ENCODE results near the gene SNCA. TPM values are rescaled to one million over a fixed set of nuclear protein-coding genes. Genes with fewer than 3 reads are reported as not detected.

The SNCA gene
- total RNA-seq, 1 experiment from 2014 or later, result 3.1 TPM

DNA sequence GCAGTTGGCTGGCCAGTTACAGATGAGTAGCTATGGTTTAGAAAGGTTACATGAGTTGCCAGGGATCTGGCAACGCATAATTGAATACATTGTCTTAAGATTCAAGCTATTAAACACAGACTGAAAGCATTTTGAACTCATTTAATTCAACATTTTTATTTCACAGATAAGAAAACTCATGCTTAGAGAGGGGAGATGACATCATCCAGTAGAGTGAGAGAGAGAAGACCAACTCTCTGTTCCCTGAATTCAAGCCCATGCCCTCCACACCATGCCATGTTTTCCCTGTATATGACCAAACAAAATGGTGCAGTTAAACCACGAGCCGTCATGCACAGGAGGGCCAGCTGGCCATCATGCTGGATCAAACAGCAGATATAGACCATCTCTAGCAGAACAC lies 22.6 kb downstream of the SNCA start:
- H3K36me3 ChIP-seq (ENCODE audit: insufficient read depth, low read length, poor library complexity, severe bottlenecking), result no peaks in the 10 kb centered on the region
- no peaks in the 10 kb centered on the region for H3K9me3 ChIP-seq (ENCODE audit: low read depth, low read length, poor library complexity, severe bottlenecking)
- no peaks in the 10 kb centered on the region for H3K4me1 ChIP-seq (ENCODE audit: insufficient read depth, low read length, poor library complexity, severe bottlenecking)
- no peak overlapping the region for H3K27ac ChIP-seq (ENCODE audit: low read depth, low read length, poor library complexity, severe bottlenecking)
- DNase-seq (ENCODE audit: low spot score), result no peak
- no TSS peak for BruUV-seq (replicated peaks)
- TF ChIP-seq EZH2 (IDR thresholded peaks at IDR 0.05; ENCODE audit: borderline replicate concordance, low read depth, low read length, poor library complexity, severe bottlenecking), result no peak
- TF ChIP-seq, protein P1, sequence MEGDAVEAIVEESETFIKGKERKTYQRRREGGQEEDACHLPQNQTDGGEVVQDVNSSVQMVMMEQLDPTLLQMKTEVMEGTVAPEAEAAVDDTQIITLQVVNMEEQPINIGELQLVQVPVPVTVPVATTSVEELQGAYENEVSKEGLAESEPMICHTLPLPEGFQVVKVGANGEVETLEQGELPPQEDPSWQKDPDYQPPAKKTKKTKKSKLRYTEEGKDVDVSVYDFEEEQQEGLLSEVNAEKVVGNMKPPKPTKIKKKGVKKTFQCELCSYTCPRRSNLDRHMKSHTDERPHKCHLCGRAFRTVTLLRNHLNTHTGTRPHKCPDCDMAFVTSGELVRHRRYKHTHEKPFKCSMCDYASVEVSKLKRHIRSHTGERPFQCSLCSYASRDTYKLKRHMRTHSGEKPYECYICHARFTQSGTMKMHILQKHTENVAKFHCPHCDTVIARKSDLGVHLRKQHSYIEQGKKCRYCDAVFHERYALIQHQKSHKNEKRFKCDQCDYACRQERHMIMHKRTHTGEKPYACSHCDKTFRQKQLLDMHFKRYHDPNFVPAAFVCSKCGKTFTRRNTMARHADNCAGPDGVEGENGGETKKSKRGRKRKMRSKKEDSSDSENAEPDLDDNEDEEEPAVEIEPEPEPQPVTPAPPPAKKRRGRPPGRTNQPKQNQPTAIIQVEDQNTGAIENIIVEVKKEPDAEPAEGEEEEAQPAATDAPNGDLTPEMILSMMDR (conservative IDR thresholded peaks at IDR 0.05; ENCODE audit: low read depth, low read length), result no peak
- H3K4me3 ChIP-seq (ENCODE audit: low read depth, low read length, poor library complexity, severe bottlenecking), result no peak overlapping the region
- POLR2A ChIA-PET (ENCODE audit: low non-redundant PET), result no interaction called here
- no peaks in the 10 kb centered on the region for H3K27me3 ChIP-seq (replicated peaks; ENCODE audit: insufficient read depth, low read depth, low read length, poor library complexity)
- CTCF ChIA-PET, result no interaction called here
- intact Hi-C loops (cut with micrococcal nuclease; ENCODE audit: unreplicated experiment), result no loop called here

DNA sequence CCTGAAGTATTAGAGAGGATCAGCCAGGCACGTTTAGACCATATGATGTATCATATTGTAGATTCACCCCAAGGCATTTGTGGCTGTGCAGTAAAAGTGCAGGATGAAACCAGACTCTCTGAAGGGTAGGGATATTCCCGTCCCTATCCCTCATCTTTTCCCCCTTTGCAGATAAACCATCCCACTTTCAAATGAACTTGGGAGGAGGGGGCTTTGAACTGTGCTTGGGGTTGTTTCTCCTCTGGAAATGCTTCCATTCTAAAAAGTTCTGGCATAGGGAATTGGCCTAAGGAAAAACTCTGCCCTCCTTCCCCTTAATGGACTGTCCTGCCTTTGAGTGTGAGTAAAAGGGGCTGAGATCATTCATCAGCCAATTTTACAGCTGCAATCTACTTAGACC lies 23.8 kb downstream of the SNCA start:
- intact Hi-C loops (cut with micrococcal nuclease; ENCODE audit: unreplicated experiment), result no loop called here
- TF ChIP-seq EZH2 (IDR thresholded peaks at IDR 0.05; ENCODE audit: borderline replicate concordance, low read depth, low read length, poor library complexity, severe bottlenecking), result no peak
- TF ChIP-seq, protein P1 (conservative IDR thresholded peaks at IDR 0.05; ENCODE audit: low read depth, low read length), result no peak
- no peak for DNase-seq (ENCODE audit: low spot score)
- H3K27ac ChIP-seq (ENCODE audit: low read depth, low read length, poor library complexity, severe bottlenecking), result no peak overlapping the region
- no peaks in the 10 kb centered on the region for H3K9me3 ChIP-seq (ENCODE audit: low read depth, low read length, poor library complexity, severe bottlenecking)
- ChIA-PET POLR2A (ENCODE audit: low non-redundant PET) (no interaction called here), CTCF (no interaction called here)
- no peaks in the 10 kb centered on the region for H3K27me3 ChIP-seq (replicated peaks; ENCODE audit: insufficient read depth, low read depth, low read length, poor library complexity)
- no peaks in the 10 kb centered on the region for H3K4me1 ChIP-seq (ENCODE audit: insufficient read depth, low read length, poor library complexity, severe bottlenecking)
- no peaks in the 10 kb centered on the region for H3K36me3 ChIP-seq (ENCODE audit: insufficient read depth, low read length, poor library complexity, severe bottlenecking)
- H3K4me3 ChIP-seq (ENCODE audit: low read depth, low read length, poor library complexity, severe bottlenecking), result no peak overlapping the region
- no TSS peak for BruUV-seq (replicated peaks)

DNA sequence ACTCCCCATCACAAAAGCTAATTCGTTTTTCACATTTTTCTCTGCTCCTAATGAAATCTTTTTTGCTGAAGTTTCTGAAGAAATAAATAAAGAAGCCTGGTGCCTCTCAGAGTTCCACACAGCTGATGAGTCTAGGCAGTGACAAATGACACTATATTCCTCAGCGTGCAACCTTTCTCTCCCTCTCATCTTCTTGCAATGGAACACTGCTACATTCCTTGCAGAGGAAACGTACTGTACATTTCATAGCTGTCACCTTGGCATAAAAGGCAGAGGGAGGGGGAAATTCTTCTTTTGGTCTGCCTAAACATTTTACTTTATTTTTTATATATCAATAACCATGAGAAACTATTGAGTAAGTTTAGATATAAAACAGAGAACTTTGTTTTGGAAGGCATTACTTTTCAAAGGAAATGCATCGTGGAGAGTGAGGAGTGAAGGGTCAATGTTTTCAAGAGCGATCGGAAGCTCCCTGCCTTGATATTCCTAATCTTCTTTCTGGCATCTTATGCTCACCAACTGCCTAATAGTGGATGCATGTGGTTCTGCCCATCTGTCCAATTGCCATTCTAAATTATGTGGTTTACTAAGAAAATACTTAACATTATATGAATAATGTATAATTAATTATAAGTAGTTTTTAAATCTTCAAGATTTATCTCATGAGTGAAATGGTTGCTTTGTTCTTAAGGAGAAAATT lies 29.4 kb downstream of the SNCA start:
- Histone ChIP-seq H3K27ac (ENCODE audit: low read depth, low read length, poor library complexity, severe bottlenecking) (no peak overlapping the region), H3K4me1 (ENCODE audit: insufficient read depth, low read length, poor library complexity, severe bottlenecking) (no peaks in the 10 kb centered on the region), H3K4me3 (ENCODE audit: low read depth, low read length, poor library complexity, severe bottlenecking) (no peak overlapping the region), H3K36me3 (ENCODE audit: insufficient read depth, low read length, poor library complexity, severe bottlenecking) (no peaks in the 10 kb centered on the region), H3K27me3 (replicated peaks; ENCODE audit: insufficient read depth, low read depth, low read length, poor library complexity) (no peaks in the 10 kb centered on the region), H3K9me3 (ENCODE audit: low read depth, low read length, poor library complexity, severe bottlenecking) (no peaks in the 10 kb centered on the region)
- CTCF ChIA-PET, result no interaction called here
- DNase-seq (ENCODE audit: low spot score), result no peak
- TF ChIP-seq, protein P1 (conservative IDR thresholded peaks at IDR 0.05; ENCODE audit: low read depth, low read length), result no peak
- no peak for TF ChIP-seq EZH2 (IDR thresholded peaks at IDR 0.05; ENCODE audit: borderline replicate concordance, low read depth, low read length, poor library complexity, severe bottlenecking)
- intact Hi-C loops (cut with micrococcal nuclease; ENCODE audit: unreplicated experiment), result no loop called here
- POLR2A ChIA-PET (ENCODE audit: low non-redundant PET), result no interaction called here
- no TSS peak for BruUV-seq (replicated peaks)

All from A673 (cell line).